Mesendoderm (in vitro differentiated cells): ENCODE data around the gene PLSCR1.
A peak's percentile ranks its signal among the peaks of the same experiment; 100 is the strongest.

Experiments used
- DNase-seq: peaks from one replicate; pipeline ENCODE4 v3.0.0; 2013
- H2AK5ac ChIP-seq: 2 replicates; pipeline ENCODE4 v1.6.1; 2013; ENCODE audit warnings: low read length, inconsistent platforms
- H2BK120ac ChIP-seq: 2 replicates; pipeline ENCODE4 v1.6.1; 2013; ENCODE audit warnings: low read depth, mild to moderate bottlenecking, low read length, moderate library complexity, mixed read lengths
- H2BK15ac ChIP-seq: replicated peaks from 2 replicates; pipeline ENCODE4 v1.6.1; 2013; ENCODE audit warnings: low read depth, mild to moderate bottlenecking, moderate library complexity
- H2BK5ac ChIP-seq: 2 replicates; pipeline ENCODE4 v1.6.1; 2013; ENCODE audit warnings: low read length, inconsistent platforms
- H3K18ac ChIP-seq: 2 replicates; pipeline ENCODE4 v1.6.1; 2013; ENCODE audit warnings: mild to moderate bottlenecking, low read length, mixed read lengths
- H3K23ac ChIP-seq: one replicate; pipeline ENCODE4 v1.6.1; 2013; ENCODE audit warnings: low read length
- H3K27ac ChIP-seq: 2 replicates; pipeline ENCODE4 v1.5.1; 2013; ENCODE audit warnings: low read depth, mild to moderate bottlenecking, inconsistent platforms, low read length, moderate library complexity
- H3K27me3 ChIP-seq: 2 replicates; pipeline ENCODE4 v1.6.1; 2013; ENCODE audit warnings: low read length, control low read depth, mild to moderate bottlenecking, inconsistent platforms; ENCODE audit not compliant: insufficient read depth, poor library complexity
- H3K36me3 ChIP-seq: 2 replicates; pipeline ENCODE4 v1.6.1; 2013; ENCODE audit warnings: low read length, inconsistent platforms; ENCODE audit not compliant: control insufficient read depth, insufficient read depth
- H3K4ac ChIP-seq: one replicate; pipeline ENCODE4 v1.6.1; 2013; ENCODE audit warnings: low read depth, mild to moderate bottlenecking, low read length, moderate library complexity
- H3K4me1 ChIP-seq: 2 replicates; pipeline ENCODE4 v1.6.1; 2013; ENCODE audit warnings: low read depth, low read length, inconsistent platforms; ENCODE audit not compliant: control insufficient read depth
- H3K4me2 ChIP-seq: 2 replicates; pipeline ENCODE4 v1.6.1; 2013; ENCODE audit warnings: low read length
- H3K4me3 ChIP-seq: 2 replicates; pipeline ENCODE4 v1.5.1; 2013; ENCODE audit warnings: mild to moderate bottlenecking, low read length
- H3K56ac ChIP-seq: one replicate; pipeline ENCODE4 v1.6.1; 2013; ENCODE audit warnings: low read length
- H3K79me1 ChIP-seq: 2 replicates; pipeline ENCODE4 v1.6.1; 2013; ENCODE audit warnings: low read length, inconsistent platforms
- H3K79me2 ChIP-seq: 2 replicates; pipeline ENCODE4 v1.6.1; 2013; ENCODE audit warnings: mild to moderate bottlenecking, low read length; ENCODE audit not compliant: control insufficient read depth, insufficient read depth
- H3K9ac ChIP-seq: 2 replicates; pipeline ENCODE4 v1.6.1; 2013; ENCODE audit warnings: low read length, inconsistent platforms
- H4K5ac ChIP-seq: one replicate; pipeline ENCODE4 v1.6.1; 2013; ENCODE audit warnings: low read length
- H4K8ac ChIP-seq: one replicate; pipeline ENCODE4 v1.6.1; 2013; ENCODE audit warnings: low read depth, mild to moderate bottlenecking, control low read depth, low read length, moderate library complexity
- WGBS: extraction: QIAGEN DNeasy Blood & Tissue Kit; methylation state at CpG from one replicate; pipeline ENCODE4 v1.1.7; 2013; ENCODE audit warnings: low lambda C conversion rate, missing lambda C conversion rate; ENCODE audit not compliant: insufficient coverage; ENCODE audit errors: extremely low coverage; 5-methylcytosine and 5-hydroxymethylcytosine counted together

The PLSCR1 gene

DNA sequence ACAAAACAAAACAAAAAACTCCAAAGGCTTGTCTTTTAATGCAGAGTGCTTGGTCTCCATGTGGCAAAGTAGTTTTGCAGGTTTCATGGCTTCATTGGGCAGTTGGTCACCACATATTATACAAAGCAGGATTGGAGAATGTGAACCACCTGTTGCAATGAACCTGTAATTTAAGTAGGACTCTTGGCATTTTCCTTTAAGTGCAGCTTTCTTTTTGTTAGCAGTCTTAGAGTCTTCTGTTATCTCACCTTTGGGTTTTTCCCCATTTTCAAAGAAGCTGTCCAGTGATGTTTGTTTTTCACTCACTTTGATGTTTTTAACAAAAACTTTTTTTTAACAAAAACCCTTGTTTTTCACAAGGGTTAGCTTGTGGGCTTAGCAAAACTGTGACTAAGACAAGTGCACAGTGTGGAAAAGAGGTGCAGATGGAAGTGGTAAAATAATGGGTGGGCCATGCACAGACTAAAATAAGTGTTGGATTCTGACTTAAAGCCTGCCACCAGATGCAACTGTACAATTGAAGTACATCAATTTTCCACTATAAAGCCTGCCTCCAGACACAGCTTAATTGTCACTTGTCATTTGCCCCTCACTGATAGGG is 2.9 kb upstream of the PLSCR1 start:
- Histone ChIP-seq H2BK15ac (no peak overlapping the region), H4K8ac (no peak overlapping the region), H4K5ac (no peak overlapping the region), H3K9ac (no peak overlapping the region), H3K4me3 (no peak overlapping the region), H3K4ac (peak overlapping the region; percentile 79), H2BK120ac (no peak overlapping the region), H3K27me3 (no peaks in the 10 kb centered on the region), H3K56ac (no peak overlapping the region), H3K36me3 (no peaks in the 10 kb centered on the region), H2BK5ac (no peak overlapping the region), H3K23ac (no peak overlapping the region), H3K18ac (no peak overlapping the region), H3K79me2 (peaks cover 19% of the 10 kb centered on the region), H3K27ac (no peak overlapping the region), H3K4me2 (no peak overlapping the region), H3K79me1 (no peaks in the 10 kb centered on the region), H2AK5ac (no peak overlapping the region), H3K4me1 (no peaks in the 10 kb centered on the region)
- no peak for DNase-seq

GRCh38 chr3:146546366-146546965 is 2.1 kb upstream of the PLSCR1 start:
- H3K27ac ChIP-seq = no peak overlapping the region
- no CpG with 5 or more reads among the region's 1 CpG for WGBS
- H4K8ac ChIP-seq = no peak overlapping the region
- no peak overlapping the region for H3K4ac ChIP-seq
- no peaks in the 10 kb centered on the region for H3K36me3 ChIP-seq
- no peak overlapping the region for H2BK120ac ChIP-seq
- no peak overlapping the region for H3K4me3 ChIP-seq
- no peaks in the 10 kb centered on the region for H3K79me1 ChIP-seq
- no peak overlapping the region for H2AK5ac ChIP-seq
- no peak for DNase-seq
- no peak overlapping the region for H3K9ac ChIP-seq
- no peaks in the 10 kb centered on the region for H3K27me3 ChIP-seq
- H3K4me2 ChIP-seq = no peak overlapping the region
- H3K56ac ChIP-seq = no peak overlapping the region
- H3K79me2 ChIP-seq = peaks cover 28% of the 10 kb centered on the region
- H3K23ac ChIP-seq = no peak overlapping the region
- H2BK5ac ChIP-seq = no peak overlapping the region
- no peak overlapping the region for H3K18ac ChIP-seq
- H2BK15ac ChIP-seq = no peak overlapping the region
- no peak overlapping the region for H4K5ac ChIP-seq
- no peaks in the 10 kb centered on the region for H3K4me1 ChIP-seq

GRCh38 chr3:146544929-146545528 is 622 bp upstream of the PLSCR1 start:
- Histone ChIP-seq H3K36me3 (no peaks in the 10 kb centered on the region), H3K9ac (peak overlapping the region; percentile 56), H2BK5ac (no peak overlapping the region), H3K18ac (no peak overlapping the region), H2AK5ac (no peak overlapping the region), H3K79me2 (peaks cover 35% of the 10 kb centered on the region), H2BK15ac (no peak overlapping the region), H3K4me1 (no peaks in the 10 kb centered on the region), H4K5ac (no peak overlapping the region), H4K8ac (no peak overlapping the region), H3K4ac (no peak overlapping the region), H3K79me1 (no peaks in the 10 kb centered on the region), H2BK120ac (no peak overlapping the region), H3K23ac (no peak overlapping the region), H3K27me3 (no peaks in the 10 kb centered on the region), H3K27ac (no peak overlapping the region), H3K4me3 (peak overlapping the region; percentile 29), H3K56ac (peak overlapping the region; percentile 68), H3K4me2 (peak overlapping the region; percentile 23)
- no CpG with 5 or more reads among the region's 8 CpGs for WGBS
- no peak for DNase-seq

DNA sequence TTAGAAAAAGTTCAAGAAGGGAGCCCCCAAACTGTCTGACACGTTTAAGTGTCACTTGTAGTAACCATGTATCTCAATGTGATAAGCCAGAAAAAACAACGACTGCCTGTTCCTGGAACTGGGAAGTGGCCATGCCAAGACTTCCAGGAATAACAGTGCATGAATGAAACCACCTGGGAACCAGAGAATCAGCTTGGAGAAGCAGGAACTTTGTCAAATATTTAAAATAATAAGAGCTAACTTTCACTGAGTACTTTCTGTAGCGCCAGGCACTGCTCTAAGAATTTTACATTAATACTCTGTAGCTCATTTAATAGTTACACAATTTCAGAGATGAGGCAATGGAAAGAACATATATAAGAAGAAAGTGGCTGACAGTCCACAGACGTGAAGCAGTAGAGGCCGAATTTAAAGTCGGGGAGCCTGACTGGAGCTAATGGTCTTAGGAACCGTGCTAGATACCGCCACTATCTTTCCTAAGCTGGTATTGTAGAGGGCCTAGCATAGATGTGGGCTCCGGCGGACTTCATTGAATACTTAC is 876 bp downstream of the PLSCR1 start:
- H2BK120ac ChIP-seq = no peak overlapping the region
- no peaks in the 10 kb centered on the region for H3K27me3 ChIP-seq
- H3K4me1 ChIP-seq = no peaks in the 10 kb centered on the region
- no peak overlapping the region for H4K5ac ChIP-seq
- peaks cover 43% of the 10 kb centered on the region for H3K79me2 ChIP-seq
- H3K4me2 ChIP-seq = peak overlapping the region; percentile 64
- no peak overlapping the region for H2AK5ac ChIP-seq
- no peak overlapping the region for H3K27ac ChIP-seq
- H3K79me1 ChIP-seq = no peaks in the 10 kb centered on the region
- H3K36me3 ChIP-seq = peaks cover 3% of the 10 kb centered on the region
- no CpG with 5 or more reads among the region's 10 CpGs for WGBS
- peak overlapping the region; percentile 96 for H3K18ac ChIP-seq
- H3K9ac ChIP-seq = peak overlapping the region; percentile 94
- peak overlapping the region; percentile 89 for H3K4me3 ChIP-seq
- H2BK5ac ChIP-seq = no peak overlapping the region
- no peak for DNase-seq
- H3K23ac ChIP-seq = no peak overlapping the region
- no peak overlapping the region for H4K8ac ChIP-seq
- peak overlapping the region; percentile 95 for H3K56ac ChIP-seq
- H2BK15ac ChIP-seq = no peak overlapping the region
- peak overlapping the region; percentile 98 for H3K4ac ChIP-seq

- peaks cover 3% of the 10 kb centered on the region for H3K36me3 ChIP-seq
- H2BK120ac ChIP-seq = no peak overlapping the region
- no peak overlapping the region for H3K18ac ChIP-seq
Observed at GRCh38 chr3:146542978-146543377, 1.4 kb downstream of the PLSCR1 start.

More at GRCh38 chr3:146542978-146543377, 1.4 kb downstream of the PLSCR1 start:
- DNase-seq = peak; percentile 42
- Histone ChIP-seq H3K4me3 (peak overlapping the region; percentile 89), H2BK15ac (no peak overlapping the region), H3K4ac (no peak overlapping the region), H3K79me2 (peaks cover 43% of the 10 kb centered on the region), H2AK5ac (no peak overlapping the region), H3K9ac (peak overlapping the region; percentile 94), H3K4me2 (peak overlapping the region; percentile 64), H3K56ac (peak overlapping the region; percentile 75), H3K23ac (no peak overlapping the region), H4K5ac (no peak overlapping the region), H3K4me1 (no peaks in the 10 kb centered on the region), H3K27ac (no peak overlapping the region), H2BK5ac (no peak overlapping the region), H4K8ac (no peak overlapping the region), H3K27me3 (no peaks in the 10 kb centered on the region), H3K79me1 (no peaks in the 10 kb centered on the region)
- WGBS = no CpG with 5 or more reads among the region's 2 CpGs
